Measurements from ENCODE around the gene FAM186B.
A peak's percentile ranks its signal among the peaks of the same experiment; 100 is the strongest.

The FAM186B gene

GRCh38 chr12:49542592-49543160 is 62.8 kb downstream of the FAM186B start:
- peak; percentile 24 for DNase-seq (ENCODE audit: low spot score)
- in situ Hi-C loops (cut with MboI; ENCODE audit: low pct_unique_long_range_greater_than_20kb, low sequenced_read_pairs, unreplicated experiment) = no loop called here
- no peak for TF ChIP-seq CTCF (IDR thresholded peaks at IDR 0.05; ENCODE audit: extremely low read depth, insufficient read depth, missing control alignments)

GRCh38 chr12:49541911-49542505 is 63.4 kb downstream of the FAM186B start:
- peak; percentile 39 for DNase-seq (ENCODE audit: low spot score)
- no peak for TF ChIP-seq CTCF (IDR thresholded peaks at IDR 0.05; ENCODE audit: extremely low read depth, insufficient read depth, missing control alignments)
- in situ Hi-C loops (cut with MboI; ENCODE audit: low pct_unique_long_range_greater_than_20kb, low sequenced_read_pairs, unreplicated experiment) = no loop called here

- in situ Hi-C loops (cut with MboI; ENCODE audit: low pct_unique_long_range_greater_than_20kb, low sequenced_read_pairs, unreplicated experiment) = no loop called here
- DNase-seq (ENCODE audit: low spot score) = peak; percentile 23
- TF ChIP-seq CTCF (IDR thresholded peaks at IDR 0.05; ENCODE audit: extremely low read depth, insufficient read depth, missing control alignments) = no peak
Observed at GRCh38 chr12:49541140-49541861, 64.1 kb downstream of the FAM186B start.

GRCh38 chr12:49540229-49541139 is 65.0 kb downstream of the FAM186B start:
- TF ChIP-seq CTCF (IDR thresholded peaks at IDR 0.05; ENCODE audit: extremely low read depth, insufficient read depth, missing control alignments) = no peak
- in situ Hi-C loops (cut with MboI; ENCODE audit: low pct_unique_long_range_greater_than_20kb, low sequenced_read_pairs, unreplicated experiment) = no loop called here
- DNase-seq (ENCODE audit: low spot score) = peak; percentile 46

- in situ Hi-C loops (cut with MboI; ENCODE audit: low pct_unique_long_range_greater_than_20kb, low sequenced_read_pairs, unreplicated experiment) = no loop called here
- TF ChIP-seq CTCF (IDR thresholded peaks at IDR 0.05; ENCODE audit: extremely low read depth, insufficient read depth, missing control alignments) = no peak
- peak; percentile 72 for DNase-seq (ENCODE audit: low spot score)
Observed at GRCh38 chr12:49539406-49540228, 65.8 kb downstream of the FAM186B start.

Data from GM13977 (cell line).